NCI-H1105 treated with DMSO at 0.1 percent for 48 hours (cell line): ENCODE results near the gene ESPN.
"Not testable (repeated sequence)": the region's sequence is repeated elsewhere in the genome, so short reads cannot be mapped to it uniquely, and the experiment has no call there.

Experiments
- DNase-seq: peaks from one replicate; lab custom pipeline; 2025; lab: John Stamatoyannopoulos, UW

The ESPN gene

DNA sequence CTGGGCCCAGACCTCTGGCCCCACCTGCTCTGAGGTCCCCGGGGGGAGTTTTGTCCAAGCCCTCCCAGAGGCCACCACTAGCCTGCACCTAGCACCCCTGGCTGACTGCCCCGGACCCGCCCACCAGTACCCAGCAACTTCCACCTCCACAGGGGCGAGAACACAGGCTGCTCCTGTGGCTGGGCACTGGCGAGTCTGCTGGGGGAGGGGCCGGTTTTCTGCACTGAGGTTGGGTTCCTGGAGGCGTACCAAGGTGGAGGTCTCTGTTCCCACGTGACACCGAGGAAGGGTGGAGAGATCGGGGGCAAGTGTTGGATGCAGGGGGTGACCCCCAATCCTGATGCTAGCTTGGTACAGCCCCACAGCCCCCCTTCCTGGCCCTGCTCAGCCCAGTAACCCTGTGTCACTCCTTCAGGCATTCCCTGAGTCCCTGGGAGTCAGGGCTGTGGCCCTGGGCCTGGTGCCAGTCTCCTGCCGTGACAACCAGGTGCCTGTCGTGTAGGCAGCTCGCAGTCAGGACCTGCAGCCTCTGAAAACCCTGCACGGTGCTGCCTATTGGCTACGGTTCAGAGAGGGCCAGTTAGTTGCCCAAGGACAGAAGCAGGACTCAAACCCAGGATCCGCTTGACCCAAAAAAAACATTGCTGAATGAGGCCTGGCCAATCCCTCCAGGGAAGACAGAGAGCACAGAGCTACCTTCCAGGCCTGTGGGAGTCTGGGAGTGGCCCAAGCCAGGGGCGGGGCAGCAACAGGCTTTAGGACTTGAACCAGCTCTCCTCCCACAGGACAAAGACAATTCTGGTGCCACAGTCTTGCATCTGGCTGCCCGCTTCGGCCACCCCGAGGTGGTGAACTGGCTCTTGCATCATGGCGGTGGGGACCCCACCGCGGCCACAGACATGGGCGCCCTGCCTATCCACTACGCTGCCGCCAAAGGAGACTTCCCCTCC lies 3.1 kb downstream of the ESPN start:
- DNase-seq, result no peak

DNA sequence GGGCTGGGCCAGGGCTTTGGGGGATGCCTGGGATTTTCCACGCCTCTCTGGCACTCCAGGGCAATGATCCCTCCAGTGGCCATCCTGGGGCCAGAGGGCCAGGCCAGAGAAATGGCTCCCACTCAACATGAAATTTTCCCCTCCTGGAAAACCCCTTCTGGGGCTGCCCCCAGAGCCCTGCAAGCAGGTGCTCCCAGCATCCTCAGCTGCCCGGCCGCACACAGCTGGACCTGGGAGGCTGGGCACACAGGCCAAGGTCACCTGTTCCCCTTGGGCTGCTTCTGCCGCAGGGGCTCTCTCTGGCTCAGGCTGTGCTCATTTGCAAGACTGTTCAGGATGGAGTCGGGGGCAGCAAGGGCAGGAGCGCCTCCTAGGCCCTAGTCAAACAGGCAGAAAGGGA lies 3.9 kb downstream of the ESPN start:
- DNase-seq, result not testable (repeated sequence)

DNA sequence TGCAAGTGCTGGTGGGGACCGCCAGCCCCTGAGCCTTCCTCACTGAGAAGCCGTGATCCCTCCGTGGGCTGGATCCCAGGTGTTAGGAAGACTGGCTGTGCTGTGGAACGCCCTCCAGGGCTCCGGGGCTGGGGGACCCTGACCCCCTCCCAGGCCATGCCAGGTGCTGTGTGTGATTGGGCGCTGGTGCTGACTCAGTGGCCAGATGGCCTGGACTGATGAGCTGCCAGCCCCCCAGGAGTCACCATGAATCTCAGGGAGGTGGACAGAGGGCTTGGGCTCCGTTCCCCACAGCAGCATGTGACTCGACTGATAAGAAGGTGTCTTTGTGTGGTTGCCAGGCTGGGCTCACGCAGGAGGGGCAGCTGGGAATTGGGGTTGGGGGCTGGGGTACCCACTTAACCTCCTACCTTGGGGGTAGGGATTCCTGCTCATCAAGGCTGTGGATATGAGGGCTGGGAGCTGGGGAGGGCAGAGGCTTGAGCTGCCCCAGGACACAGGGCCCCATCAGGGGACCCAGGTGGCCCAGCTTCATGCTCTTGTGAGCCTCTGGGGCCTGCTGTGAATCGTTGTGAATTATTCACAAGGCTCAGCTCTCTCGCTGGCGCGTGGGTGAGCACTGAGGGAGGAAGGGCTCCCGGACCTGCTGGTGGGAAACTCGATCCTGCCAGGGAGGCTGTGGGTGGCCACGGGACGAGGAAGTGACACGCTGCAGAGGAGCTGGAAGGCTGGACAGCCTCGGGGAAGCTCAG lies 5.3 kb downstream of the ESPN start:
- not testable (repeated sequence) for DNase-seq

DNA sequence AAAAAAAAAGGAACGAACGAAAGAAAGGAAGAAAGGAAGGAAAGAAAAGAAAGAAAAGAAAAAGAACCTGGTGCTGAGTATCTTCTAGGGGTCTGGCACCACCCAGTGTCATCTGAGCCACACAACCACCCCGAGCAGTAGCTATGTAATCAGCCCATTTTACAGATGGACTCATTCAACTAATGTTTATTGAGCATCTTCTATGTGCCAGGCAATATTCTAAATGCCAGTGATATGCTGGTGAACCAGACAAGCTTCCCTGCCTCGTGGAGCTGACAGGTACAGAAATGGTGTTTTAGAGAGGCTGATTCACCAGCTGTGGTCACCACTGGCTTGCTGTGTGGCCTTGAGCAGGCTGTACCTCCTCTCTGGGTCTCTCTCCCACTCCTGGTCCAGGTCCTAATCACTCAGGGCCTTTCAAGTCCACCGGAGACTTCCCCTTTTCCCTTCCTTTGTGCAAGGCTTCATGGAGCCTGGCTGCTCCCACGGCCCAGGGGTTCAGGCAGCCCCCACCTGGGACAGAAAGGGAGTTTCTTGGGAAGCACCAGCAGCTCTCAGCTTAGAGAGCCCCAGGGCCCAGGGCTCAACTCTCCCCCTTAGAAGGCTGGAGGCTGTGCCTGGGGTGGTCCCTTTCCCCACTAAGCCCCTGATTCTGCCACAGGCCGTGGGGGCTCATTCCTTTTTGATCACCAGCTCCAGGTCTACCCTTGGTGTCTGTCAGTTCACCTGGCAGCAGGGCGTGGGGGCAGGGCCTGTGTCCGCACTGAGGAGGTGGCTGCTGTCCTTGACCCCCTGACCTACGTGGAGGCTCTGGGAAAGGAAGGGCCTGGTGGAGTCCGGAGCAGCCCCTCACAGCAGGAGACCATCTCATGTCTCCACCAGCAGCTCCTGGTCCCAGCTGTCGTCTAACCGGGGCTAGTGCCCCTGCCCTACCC lies 7.3 kb downstream of the ESPN start:
- not testable (repeated sequence) for DNase-seq

DNA sequence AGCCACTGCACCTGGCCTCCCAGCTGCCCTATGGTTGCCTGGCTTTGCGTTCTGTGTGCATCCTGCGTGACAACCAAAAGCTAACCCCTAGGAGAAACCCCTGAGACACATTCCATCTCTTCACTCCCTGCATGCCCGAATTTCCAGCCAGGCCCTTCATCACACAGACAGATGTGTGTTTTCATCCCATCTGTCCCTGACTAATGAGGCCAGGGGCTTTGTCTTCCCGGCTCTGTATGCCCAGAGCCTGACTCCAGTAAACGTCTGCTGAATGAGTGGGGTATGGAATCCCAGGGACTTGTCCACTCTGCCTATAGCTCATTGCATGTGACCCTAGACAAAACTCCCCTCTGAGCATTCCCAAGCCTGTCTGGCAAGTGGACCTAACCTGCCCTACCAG lies 9.6 kb downstream of the ESPN start:
- no peak for DNase-seq

DNA sequence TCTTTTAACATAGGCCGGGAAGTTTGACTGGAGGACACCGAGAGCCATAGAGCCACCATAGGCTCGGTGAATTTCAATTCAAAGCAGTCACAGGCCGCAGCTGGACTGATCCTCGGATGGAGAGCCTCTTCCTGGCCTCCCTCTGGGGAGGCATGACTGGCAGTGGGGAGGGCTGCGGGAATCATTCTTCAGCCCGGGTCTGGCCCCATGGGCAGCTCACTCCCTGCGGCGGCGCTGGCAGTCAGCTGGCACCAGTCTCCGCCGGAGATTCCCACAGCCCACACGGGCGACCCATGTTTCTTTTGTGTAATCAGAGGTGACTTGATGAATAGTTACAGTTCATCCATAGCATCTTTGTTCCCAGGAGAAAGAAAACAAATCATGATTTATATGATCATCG lies 10.6 kb downstream of the ESPN start:
- no peak for DNase-seq

DNA sequence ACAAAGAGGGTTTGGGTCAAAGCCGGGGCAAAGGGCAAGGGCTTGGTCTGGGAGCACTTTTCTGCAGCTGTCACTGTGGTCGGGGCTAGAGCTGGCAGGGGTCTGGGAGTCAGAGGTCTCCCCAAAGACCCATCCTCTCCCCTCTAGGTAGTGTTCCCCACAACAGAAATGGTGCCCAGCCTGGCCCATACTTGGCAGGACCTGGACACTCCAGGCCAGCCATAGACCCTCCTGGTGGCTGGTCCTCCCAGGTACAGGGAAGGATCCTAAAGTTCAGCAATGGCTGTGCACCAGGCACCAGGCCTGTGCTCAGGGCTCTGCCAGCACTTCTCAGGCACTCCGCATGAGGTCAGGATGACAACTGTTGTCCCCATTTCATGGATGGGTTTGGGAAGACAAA lies 11.0 kb downstream of the ESPN start:
- no peak for DNase-seq

DNA sequence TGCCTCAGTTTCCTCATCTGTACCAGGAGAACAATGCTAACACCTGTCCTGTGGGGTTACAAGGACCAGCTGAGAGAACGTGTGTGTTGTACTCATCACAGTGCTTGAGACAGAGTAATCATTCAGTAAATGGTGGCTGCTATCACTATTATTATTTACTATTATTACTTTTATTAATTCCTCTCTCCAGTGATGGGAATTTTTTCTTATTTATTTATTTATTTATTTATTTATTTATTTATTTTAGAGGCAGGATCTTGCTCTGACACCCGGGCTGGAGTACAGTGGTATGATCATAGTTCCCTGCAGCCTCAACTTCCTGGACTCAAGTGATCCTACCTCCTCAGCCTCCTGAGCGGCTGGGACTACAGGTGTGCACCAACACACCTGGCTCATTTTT lies 11.7 kb downstream of the ESPN start:
- not testable (repeated sequence) for DNase-seq

DNA sequence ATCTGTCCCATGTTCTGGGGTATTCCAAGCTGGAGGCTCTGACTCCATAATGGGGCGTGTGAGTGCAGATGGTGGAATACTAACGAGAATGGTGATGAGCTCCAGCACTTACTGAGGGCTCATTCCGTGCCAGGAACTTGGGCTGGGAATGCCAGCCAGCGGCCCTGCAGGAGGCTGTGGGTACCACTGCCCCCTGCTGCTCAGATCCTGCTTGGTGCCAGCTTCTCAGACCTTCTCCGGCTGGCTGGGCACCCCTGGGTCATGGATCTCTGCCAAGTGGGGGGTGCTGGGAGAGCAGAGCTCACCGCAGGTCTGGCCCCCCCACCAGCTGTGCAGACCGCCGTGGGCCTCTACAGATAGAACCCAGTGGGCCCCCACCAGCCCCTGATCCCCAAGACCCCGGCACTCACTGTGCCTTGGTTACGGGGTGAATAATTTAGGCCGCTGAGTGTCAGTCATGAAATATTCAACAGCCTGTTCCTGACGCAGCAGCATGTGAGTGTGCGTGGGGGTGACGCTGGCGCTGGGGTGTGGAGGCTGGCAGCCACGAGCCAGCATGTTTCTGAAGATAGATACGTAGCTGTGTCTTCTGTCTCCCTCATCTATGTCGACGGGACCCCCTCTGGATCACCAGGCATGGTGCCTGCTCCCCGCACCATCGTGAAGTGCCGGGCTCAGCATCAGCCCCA lies 12.6 kb downstream of the ESPN start:
- peak; percentile 72 for DNase-seq

DNA sequence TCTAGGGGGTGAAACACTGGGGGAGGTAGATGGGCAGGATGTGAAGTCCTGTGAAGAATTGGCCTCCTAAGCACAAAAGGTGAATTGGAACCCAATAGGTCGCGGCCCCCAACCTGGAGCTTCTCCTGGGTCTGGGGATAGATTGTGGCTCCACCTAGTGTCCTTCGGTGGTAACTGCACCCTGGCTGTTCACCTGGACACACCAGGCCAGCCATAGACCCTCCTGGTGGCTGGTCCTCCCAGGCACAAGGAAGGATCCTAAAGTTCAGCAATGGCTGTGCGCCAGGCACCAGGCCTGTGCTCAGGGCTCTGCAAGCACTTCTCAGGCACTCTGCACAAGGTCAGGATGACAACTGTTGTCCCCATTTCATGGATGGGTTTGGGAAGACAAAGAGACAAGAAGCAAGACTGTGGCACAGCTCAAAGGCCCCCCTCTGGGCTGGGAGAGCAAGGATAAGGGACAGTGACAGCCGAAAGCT lies 13.5 kb downstream of the ESPN start:
- DNase-seq, result peak; percentile 72

DNA sequence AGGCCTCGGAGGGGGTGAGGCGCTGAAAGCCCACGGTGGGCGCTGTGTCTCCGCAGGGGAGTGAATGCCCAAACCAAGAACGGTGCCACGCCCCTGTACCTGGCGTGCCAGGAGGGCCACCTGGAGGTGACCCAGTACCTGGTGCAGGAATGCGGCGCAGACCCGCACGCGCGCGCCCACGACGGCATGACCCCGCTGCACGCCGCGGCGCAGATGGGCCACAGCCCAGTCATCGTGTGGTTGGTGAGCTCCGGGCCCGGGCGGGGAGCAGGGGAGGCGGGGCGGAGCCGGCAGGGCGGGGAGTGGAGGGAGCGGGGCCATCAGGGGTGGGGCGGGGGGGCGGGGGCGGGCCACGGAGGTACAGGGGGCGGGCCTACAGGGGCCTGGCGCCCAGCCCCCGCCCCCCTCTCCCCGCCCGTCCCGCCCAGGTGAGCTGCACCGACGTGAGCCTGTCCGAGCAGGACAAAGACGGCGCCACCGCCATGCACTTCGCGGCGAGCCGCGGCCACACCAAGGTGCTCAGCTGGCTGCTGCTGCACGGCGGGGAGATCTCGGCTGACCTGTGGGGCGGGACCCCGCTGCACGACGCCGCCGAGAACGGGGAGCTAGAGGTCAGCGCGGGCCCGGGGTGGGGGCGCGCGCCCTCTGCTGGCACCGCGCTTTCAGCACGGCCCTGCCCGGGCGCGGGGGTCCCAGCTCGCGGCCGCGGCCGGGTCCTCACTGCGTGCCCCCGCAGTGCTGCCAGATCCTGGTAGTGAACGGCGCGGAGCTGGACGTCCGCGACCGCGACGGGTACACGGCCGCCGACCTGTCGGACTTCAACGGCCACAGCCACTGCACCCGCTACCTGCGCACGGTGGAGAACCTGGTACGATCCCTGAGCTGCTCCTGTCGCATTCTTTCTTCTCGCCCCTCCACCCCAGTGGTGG lies 15.9 kb downstream of the ESPN start:
- peak; percentile 62 for DNase-seq

DNA sequence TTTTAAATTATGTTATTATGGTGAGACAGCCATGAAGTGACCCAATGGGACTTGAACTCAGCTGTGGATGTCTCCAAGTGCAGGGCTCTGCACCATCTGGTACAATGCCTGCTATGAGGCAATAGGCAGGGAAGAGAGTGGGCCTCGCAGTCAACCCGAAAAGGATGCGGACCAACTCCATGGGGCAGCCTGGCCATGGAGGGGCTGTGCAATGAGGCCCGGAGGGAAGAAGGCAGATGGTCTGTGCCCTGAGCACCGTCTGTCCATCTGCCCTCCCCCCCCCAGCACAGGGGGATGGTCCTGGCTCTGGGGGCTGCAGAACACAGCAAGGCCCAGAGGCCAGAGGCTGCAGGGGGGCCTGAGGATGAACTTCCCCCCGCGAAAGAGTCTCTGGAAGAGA lies 17.0 kb downstream of the ESPN start:
- no peak for DNase-seq

DNA sequence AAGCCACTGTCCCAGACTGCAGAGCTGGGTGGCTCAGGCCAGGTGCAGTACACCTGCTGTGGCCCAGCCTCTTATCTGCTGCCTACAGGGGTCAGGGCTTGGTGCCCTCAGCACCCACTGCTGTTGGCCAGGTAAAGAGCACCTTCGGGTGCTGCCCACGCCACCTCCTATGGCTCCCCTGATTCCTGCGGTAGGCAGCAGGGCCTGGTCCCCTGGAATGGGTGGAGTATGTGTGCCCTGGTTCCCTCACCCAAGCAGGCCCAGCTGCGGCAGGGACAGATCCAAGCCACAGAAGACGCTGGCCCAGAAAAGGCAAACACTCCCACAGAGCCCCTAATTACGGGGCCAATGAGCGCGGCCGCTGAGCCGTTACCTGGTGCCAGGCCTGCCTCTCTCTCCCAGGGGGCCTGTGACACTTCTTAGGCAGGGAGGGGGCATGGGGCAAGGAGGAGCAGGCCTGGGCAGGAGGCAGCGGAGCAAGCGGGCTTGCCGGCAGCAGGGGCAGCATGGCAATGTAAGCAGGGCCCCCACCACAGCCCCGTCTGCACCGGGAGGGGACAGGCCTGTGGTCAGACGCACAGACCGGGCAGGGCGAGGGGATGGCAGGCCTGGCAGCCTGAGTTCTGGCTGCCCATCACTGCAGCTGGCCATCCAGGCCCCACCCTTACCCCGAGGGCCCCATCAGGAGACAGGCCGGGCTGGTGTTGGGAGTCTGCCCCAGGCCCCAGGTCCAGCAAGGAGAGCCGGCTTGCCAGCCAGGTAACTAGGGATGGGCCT lies 19.0 kb downstream of the ESPN start:
- DNase-seq, result no peak

DNA sequence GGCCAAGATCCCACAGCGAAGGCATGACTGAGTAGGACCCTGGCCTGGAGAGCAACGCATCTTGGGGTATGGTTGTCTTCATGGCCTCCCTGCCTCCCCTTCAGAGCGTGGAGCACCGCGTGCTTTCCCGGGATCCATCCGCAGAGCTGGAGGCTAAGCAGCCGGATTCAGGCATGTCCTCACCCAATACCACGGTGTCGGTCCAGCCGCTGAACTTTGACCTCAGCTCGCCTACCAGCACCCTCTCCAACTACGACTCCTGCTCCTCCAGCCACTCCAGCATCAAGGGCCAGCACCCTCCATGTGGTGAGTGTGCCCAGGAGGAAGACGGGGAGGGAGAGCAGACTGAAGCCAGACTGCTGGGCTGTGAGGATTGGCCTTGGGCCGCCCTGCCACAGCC lies 19.8 kb downstream of the ESPN start:
- no peak for DNase-seq

DNA sequence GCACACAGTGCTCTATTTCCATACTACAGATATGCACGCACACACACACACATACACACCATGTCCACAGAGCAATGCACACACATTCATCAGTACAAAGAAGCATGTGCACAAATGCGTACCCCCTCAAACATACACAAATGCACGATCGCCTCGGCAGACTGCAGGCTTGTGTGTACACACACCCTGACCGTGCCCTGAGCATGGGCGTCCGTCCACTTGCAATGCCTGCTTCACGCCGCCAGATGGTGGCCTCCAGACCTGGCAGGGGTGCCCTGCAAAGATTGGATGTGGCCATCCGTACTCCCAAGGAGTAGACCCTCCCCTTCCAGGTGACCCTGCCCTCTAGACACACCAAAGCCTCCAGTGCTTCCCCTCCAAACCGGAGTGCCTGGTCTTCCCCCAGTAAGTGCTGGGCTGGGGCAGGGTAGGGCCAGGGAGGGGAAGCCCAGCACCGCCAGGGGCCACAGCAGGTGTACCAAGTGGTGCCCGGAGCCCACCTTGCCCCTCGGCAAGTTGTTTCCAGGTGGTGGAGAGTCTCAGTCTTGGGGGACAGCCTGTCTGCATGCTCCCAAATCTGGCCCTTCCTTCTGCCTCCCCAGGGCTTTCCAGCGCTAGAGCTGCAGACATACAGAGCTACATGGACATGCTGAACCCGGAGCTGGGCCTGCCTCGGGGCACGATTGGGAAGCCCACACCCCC lies 20.6 kb downstream of the ESPN start:
- no peak for DNase-seq

DNA sequence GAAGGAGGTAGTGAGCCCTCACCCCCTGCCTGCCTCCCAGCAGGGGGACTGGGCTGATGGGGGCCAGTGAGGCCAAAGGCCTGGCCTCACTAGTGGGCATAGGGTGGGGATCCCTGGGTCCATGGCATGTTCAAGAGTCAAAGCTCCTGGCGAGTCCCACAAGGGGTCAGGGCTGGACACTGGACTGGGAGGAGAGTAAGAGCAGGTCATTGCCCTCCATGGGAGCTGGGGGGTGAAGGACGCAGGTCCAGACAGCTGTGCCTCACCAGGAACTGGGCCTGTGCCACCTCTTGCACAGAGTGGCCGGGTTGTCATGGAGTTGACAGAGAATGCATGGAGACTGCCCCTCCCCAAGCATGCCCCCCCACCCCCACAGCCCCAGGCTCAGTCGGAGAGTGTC lies 21.4 kb downstream of the ESPN start:
- not testable (repeated sequence) for DNase-seq

DNA sequence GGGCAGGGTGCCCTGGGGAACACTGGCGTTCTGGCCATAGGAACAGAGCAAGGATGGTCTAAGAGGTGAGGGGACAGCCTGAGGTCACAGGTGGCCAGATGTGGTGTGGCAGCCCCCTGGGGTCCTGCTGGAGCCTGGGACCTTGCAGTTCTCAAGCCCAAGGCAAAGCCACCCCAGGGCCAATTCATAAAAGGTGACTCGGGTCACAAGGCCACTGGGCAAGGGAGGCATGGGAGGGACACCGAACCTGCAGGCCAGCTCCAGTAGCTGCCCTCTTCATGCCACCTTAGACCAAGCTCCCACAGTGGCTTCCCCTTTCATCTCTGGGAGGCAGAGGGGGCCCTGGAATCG lies 22.1 kb downstream of the ESPN start:
- no peak for DNase-seq

DNA sequence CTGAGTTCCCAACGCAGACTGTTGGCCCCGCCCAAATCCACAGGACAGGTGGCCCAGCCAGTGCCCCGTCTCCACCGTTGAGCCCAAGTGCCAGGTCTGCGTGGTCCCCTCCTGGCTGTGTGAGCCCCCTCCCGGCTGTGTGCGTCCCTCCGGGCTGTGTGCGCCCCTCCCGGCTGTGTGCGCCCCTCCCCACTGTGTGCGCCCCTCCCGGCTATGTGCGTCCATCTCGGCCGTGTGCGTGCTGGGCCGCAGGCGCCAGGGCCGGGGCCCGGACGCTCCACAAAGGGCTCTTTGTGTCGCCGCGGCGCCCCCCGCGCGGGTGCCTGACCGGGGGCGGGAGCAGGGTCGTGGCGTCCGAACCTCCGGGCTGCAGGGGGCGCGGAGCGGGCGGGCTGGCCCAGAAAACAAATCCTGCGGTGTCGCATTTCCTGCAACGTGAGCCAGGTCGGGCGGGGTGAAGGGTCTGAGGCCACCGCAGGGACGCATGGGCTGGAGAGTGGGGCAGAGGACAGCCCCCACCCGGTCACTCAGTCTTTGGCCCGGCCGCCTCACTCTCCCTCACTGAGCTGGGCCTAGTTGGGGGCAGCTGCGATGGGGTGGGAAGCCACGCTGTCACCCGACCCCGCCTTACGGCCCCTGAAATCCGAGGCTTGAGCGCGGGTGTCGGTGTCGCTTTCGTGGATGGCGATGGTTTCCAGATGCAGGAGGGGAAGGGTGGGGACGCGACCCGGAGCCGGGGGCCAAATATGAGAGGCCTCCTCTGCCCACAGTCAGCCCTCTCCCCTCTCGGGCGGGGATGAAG lies 22.6 kb downstream of the ESPN start:
- peak; percentile 40 for DNase-seq
